NCI-H510A (cell line): Measurements from ENCODE around the gene DHH.
A peak's percentile ranks its signal among the peaks of the same experiment; 100 is the strongest.
"Not testable (repeated sequence)": the region's sequence is repeated elsewhere in the genome, so short reads cannot be mapped to it uniquely, and the experiment has no call there.

Experiments used
- DNase-seq: peaks from one replicate; lab custom pipeline; 2025; lab: John Stamatoyannopoulos, UW

DHH gene

GRCh38 chr12:49094160-49094974 lies at the start of gene DHH:
TSS of gene DHH (minus strand) at chr12:49094801. CDS start at chr12:49094512, 289 bp downstream.
- DNase-seq, result peak; percentile 28

GRCh38 chr12:49144384-49144783 lies 49.8 kb upstream of the DHH start:
- no peak for DNase-seq

- no peak for DNase-seq
Observed at GRCh38 chr12:49138999-49139398, 44.4 kb upstream of the DHH start.

GRCh38 chr12:49138587-49138986 lies 44.0 kb upstream of the DHH start:
- no peak for DNase-seq

- no peak for DNase-seq
Observed at GRCh38 chr12:49137476-49137875, 42.9 kb upstream of the DHH start.

- not testable (repeated sequence) for DNase-seq
Observed at GRCh38 chr12:49136997-49137396, 42.4 kb upstream of the DHH start.

DNA sequence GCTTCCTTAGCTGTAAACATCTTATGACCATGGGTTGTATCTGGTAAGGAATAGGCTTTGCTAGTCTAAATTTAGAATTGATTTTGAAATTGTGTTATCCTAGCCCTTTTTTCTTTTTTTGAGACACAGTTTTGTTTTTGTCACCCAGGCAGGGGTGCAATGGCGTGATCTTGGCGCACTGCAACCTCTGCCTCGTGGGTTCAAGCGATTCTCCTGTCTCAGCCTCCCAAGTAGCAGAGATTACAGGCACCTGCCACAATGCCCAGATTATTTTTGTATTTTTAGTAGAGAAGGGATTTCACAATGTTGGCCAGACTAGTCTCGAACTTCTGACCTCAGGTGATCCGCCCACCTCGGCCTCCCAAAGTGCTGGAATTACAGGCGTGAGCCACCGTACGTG lies 39.0 kb upstream of the DHH start:
- no peak for DNase-seq

DNA sequence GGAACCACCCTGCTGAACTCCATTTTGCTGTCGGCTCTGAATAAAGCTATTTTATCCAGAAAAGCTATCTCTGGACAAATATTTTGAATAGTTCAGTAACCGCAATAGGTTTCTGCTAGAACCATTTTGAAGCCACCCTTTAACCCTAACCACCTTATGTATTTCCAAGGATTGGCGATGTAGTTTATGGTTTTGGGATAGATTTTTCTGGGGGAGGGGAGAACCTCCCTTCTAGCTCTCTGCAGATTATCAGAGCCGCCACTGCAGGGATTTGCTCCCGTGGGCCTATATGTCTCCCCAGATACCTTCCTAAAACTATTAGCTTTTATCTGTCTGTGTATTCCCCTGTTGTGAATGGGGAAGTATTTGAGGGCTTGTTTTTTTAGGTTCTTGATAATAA lies 38.4 kb upstream of the DHH start:
- DNase-seq, result no peak

DNA sequence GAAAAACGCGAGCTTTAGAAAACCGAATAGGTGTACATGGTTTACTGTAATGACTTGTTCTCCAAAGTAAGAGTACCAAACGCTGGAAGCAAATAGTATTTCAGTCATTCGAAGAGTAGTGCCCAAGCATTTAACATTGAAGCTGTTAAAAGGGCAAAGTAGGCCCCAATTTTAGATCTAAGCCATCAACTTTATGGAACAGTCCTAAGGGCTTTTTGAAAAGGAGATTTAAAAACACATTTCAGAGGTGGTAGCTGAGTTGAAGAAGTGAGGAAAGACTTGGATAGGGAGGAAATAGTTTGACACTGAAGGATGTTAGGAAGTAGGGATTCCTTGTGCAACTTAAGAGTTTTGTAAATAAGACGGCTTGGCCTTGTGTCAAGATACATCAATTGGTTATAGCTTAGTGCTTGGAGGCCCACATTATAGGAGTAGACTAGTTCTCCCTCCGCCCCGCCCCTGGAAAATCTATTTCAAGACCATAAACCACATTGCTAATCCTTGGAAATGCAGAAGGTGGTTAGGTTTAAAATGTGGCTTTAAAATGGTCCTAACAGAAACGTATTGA lies 37.4 kb upstream of the DHH start:
- DNase-seq, result no peak

DNA sequence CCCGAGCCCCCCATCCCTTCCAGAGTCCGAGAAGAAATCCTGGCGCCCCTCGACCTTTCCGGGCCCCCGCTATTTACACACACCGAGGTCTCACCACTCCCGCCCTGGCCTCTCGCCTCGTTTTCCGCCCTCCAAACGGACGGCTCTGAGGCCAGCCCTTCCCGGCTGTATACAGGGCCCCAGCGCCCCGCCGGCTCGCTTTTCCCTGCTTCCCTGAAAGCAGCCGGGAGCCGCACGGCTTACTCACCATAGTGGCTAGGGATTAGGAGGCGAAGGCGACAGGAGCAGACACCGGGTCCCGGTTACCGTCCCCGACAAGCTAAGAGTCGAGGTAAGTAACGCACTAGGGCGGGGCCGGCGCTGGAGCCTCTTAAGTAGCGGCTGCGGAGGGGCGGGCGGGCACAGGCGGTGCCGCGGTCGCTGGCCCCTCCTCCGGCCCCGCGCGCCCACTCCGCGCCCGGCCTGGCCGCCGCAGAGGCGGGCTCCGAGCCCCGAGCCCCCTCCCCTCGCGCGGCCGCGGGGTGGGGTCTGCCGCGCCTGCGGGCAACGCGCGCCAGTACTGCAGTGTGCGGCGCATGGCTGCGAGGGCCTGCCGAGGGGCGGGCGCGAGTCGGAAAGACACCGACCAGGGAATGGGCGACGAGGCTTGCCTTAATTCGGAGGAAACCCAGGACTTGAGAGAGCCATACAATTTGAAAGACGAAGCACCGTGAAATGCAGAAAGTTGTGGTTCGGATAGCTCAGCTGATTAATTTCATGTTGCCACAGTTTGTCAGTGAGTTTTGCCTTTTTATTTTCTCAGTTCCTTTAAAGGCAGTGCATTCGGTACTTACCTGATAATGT lies 36.7 kb upstream of the DHH start, which contains the start of gene TUBA1B:
Gene TUBA1B, minus strand, starts transcription at position 345 of the 843 bp plus-strand sequence. Its CDS starts 95 bp downstream, at position 250.
- DNase-seq, result peak; percentile 81

DNA sequence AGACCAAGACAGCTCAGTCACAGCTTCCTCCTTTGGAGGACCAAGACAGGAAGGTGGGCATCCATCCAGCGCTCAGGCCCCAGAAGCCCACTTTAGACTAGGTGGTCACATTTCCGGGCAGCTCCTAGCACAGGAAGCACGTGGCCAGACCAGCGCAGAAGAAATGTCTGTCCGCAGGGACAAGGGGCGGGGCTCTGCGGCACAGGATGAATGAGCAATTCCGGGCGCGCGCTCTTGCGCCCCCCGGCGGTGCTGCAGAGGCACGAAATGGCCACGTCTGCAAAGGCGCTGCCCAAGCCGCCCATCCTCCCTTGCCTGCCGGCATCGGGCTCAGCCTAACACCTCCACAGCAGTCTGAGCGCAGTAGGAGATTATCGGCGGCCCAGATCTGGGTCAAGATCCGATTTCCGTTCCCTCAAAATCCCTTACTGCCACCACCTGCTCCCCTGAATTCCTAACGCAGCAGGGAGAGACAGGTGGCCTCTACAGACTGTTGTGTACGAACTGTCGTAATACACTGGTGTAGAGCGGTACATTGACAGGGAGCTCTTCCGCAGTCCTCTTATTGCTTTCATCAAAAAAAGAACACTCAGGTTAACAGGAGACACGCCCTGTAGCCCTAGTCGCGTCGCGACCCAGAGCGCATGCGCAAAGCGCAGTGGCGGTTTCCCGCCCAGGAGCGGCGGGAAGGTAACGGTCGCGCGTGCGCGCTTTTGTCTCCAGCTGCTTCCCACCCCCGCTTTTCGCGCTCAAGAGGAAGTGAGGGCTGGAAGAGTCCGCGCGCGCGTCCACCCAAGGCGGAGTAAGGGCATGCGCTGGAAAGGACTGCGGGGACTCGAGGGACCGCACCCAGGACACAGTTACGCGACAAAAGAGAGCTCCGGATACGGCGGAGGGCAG lies 35.8 kb upstream of the DHH start:
- peak; percentile 89 for DNase-seq

DNA sequence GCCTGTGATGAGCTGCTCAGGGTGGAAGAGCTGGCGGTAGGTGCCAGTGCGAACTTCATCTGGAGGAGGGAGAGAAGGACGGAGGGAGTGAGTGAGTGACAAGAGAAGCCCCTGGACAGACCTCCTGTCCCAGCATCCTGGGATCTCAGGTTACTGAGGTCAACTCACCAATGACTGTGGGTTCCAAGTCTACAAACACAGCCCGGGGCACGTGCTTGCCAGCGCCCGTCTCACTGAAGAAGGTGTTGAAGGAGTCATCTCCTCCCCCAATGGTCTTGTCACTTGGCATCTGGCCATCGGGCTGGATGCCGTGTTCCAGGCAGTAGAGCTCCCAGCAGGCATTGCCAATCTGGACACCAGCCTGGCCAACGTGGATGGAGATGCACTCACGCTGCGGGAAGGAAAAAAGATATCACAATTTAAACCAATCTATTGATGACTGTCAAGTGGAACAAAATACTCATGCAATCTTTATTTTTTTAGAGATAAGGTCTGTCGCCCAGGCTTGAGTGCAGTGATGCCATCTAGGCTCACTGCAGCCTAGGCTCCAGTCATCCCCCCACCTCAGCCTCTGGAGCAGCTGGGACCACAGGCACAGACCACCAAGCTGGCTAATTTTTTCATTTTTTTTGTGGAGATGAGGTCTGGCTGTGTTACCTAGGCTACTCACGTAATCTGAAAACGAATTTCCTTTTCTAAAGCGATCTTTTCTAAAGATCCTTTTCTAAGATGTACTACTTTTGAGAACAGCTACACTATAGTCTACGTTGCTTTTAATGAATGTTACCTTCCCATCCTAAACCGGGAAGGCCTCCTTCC lies 34.9 kb upstream of the DHH start:
- no peak for DNase-seq

GRCh38 chr12:49127971-49128370 lies 33.4 kb upstream of the DHH start:
- not testable (repeated sequence) for DNase-seq

GRCh38 chr12:49126852-49127763 lies 32.5 kb upstream of the DHH start:
- DNase-seq, result no peak

DNA sequence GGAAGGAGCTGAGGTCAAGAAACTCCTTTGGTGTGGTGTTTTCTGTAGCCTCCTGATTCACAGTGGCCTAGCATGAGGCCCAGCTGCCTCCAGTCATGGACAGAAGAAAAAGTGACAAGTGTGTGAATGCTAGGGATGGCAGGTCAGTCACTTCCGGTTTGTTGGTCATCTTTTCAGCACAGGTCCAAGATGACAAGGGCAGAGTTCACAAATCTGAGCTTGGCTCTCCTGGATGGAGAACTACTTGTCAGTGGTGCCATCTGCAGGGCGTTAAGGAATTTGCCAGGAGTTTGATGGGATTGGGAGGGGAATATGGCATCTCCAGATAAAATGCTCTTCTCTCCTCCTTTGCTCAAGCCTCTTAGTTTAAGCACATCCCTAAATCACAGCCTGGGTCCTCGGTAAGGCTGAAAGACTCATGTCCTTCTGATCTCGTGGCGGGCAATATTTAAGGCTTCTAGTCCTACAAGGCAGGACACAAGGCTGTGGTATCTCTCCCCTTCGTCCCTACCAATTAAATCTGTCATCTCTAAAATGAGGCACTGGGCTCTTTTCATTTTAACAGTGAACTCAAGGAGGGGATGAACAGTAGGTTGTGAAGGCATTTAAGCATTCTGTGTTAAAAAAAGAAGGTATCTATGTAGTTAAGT lies 26.6 kb upstream of the DHH start:
- DNase-seq, result peak; percentile 13

GRCh38 chr12:49111206-49111605 lies 16.6 kb upstream of the DHH start:
- DNase-seq, result no peak

DNA sequence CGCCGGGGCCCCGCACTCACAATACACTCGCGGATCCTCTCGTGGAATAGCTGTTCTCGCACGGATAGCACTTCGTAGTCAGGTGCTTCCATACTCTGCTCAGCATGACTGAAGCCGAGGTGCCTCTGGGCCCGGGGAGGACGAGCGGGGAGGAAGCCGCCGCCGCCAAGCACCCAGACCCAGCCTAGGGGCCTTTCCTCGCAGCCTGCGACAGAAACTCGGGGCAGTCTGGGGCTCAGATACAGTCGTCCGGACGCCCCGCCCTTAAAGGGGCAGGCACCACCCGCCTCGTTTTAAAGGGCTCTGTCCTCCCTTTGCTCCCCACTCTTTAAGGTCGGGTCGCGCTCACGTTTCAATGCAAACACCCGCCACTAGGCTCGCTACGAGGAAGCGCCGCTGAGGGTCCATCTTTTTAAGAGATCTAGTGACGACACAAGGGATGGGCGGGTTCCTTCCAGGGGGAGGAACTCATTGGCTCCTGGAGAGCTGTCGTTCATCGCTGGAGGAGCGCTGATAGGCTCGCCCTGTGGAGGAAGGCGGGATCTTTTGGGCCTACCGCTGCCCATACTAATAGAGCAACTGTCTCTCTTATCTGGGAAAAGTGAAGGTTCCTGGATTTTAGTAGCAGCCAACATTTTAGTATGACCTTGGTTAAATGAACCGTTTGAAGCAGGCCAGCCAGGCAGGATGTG lies 16.0 kb upstream of the DHH start, which contains the start of gene LMBR1L:
Gene LMBR1L, minus strand, starts transcription at position 384 of the 692 bp plus-strand sequence. Its CDS starts 292 bp downstream, at position 92.
- DNase-seq, result peak; percentile 97
